Breast epithelium (tissue), 4 donors: Measurements from ENCODE around the gene FRMPD4. TPM values are rescaled to one million over a fixed set of nuclear protein-coding genes. Genes with fewer than 3 reads are reported as not detected.

Experiments used
- DNase-seq, 2 donors: peaks; one replicate each; pipeline ENCODE4 v3.0.0-alpha.2; 2019; ENCODE audit warnings: low spot score in 2 of 2
- H3K27ac ChIP-seq, 2 donors: fragments of 200-600 bp; sonication (generic) in 1 of 2; one replicate each; pipeline ENCODE4 v1.5.1; 2016 to 2019; ENCODE audit warnings: mild to moderate bottlenecking in 1 of 2
- H3K27me3 ChIP-seq, 2 donors: fragments of 200-600 bp; sonication (generic) in 1 of 2; one replicate each; pipeline versions ENCODE4 v1.5.1 to v1.6.0; 2017 to 2019; ENCODE audit warnings: control low read depth in 1 of 2, mild to moderate bottlenecking in 1 of 2
- H3K36me3 ChIP-seq: fragments of 200-600 bp; one replicate; pipeline ENCODE4 v1.5.1; 2019
- H3K4me1 ChIP-seq, 2 donors: fragments of 200-600 bp; sonication (generic); one replicate each; pipeline ENCODE4 v1.5.1; 2016 to 2019; ENCODE audit warnings: control low read depth in 1 of 2
- H3K4me3 ChIP-seq, 3 donors: fragments of 200-600 bp; sonication (generic); 1 replicate in 2 of 3; 2 replicates in 1 of 3; pipeline ENCODE4 v1.5.1; 2016 to 2019; ENCODE audit warnings: mild to moderate bottlenecking in 3 of 3, moderate library complexity in 2 of 3
- H3K9me3 ChIP-seq, 2 donors: fragments of 200-600 bp; sonication (generic) in 1 of 2; one replicate each; pipeline ENCODE4 v1.5.1; 2016 to 2019; ENCODE audit warnings: control low read depth in 1 of 2
- POLR2A ChIP-seq: fragments of 450-650 bp; IDR thresholded peaks from one replicate; pipeline ENCODE4 v1.6.1; 2016; ENCODE audit warnings: antibody characterized with exemption, mild to moderate bottlenecking, moderate library complexity
- POLR2AphosphoS5 ChIP-seq, 3 donors: sonication (generic); formaldehyde crosslinking; IDR thresholded peaks; one replicate each; pipeline ENCODE4 v1.6.1; 2017; ENCODE audit warnings: antibody characterized with exemption in 3 of 3
- intact Hi-C: fragments of 100-400 bp; cut with DNase I; formaldehyde crosslinking; loops from one replicate; pipeline ENCODE4 v1.15.1; 2023; ENCODE audit warnings: low total_unique reads
- total RNA-seq, 3 donors: library from RNA; depleted of rRNA; stranded (reverse); fragments of >200 nt; gene quantifications; one replicate each; pipeline ENCODE4 v1.1.0, GENCODE V29; 2016
- TF ChIP-seq, protein P1 (sequence below), 3 donors: fragments of 450-650 bp; IDR thresholded peaks; one replicate each; pipeline ENCODE4 v1.5.1; 2016 to 2017; ENCODE audit warnings: antibody characterized with exemption in 3 of 3, mild to moderate bottlenecking in 3 of 3, moderate library complexity in 3 of 3

The FRMPD4 gene
- total RNA-seq, 3 donors from 2014 or later = under 0.01 TPM

DNA sequence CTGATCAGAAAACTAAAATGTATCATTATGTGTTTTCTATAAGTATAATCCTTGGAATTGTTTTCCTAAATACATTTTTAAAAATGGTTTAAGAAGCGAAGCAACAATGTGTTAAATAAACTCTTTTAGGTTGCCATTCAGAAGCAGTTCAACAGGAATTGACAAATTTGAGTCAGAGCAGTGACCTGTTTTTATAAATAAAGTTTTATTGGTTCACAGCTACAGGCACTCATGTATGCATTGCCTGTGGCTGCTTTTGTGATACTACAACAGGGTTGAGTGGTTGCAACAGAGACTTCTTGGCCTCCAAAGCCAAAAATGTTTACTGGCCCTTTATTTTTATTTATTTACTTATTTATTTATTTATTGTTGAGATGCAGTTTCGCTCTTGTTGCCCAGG, 99.5 kb downstream of the FRMPD4 start:
- no peak overlapping the region for H3K27ac ChIP-seq
- H3K27me3 ChIP-seq = no peaks in the 10 kb centered on the region
- H3K9me3 ChIP-seq = no peaks in the 10 kb centered on the region
- DNase-seq = no peak
- no peak overlapping the region for H3K4me3 ChIP-seq
- no peaks in the 10 kb centered on the region for H3K36me3 ChIP-seq
- TF ChIP-seq POLR2AphosphoS5 (IDR thresholded peaks at IDR 0.05) = no peak
- no peak for TF ChIP-seq POLR2A
- TF ChIP-seq, protein P1, sequence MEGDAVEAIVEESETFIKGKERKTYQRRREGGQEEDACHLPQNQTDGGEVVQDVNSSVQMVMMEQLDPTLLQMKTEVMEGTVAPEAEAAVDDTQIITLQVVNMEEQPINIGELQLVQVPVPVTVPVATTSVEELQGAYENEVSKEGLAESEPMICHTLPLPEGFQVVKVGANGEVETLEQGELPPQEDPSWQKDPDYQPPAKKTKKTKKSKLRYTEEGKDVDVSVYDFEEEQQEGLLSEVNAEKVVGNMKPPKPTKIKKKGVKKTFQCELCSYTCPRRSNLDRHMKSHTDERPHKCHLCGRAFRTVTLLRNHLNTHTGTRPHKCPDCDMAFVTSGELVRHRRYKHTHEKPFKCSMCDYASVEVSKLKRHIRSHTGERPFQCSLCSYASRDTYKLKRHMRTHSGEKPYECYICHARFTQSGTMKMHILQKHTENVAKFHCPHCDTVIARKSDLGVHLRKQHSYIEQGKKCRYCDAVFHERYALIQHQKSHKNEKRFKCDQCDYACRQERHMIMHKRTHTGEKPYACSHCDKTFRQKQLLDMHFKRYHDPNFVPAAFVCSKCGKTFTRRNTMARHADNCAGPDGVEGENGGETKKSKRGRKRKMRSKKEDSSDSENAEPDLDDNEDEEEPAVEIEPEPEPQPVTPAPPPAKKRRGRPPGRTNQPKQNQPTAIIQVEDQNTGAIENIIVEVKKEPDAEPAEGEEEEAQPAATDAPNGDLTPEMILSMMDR (IDR thresholded peaks at IDR 0.05) = no peak
- intact Hi-C loops = no loop called here
- H3K4me1 ChIP-seq = no peaks in the 10 kb centered on the region

DNA sequence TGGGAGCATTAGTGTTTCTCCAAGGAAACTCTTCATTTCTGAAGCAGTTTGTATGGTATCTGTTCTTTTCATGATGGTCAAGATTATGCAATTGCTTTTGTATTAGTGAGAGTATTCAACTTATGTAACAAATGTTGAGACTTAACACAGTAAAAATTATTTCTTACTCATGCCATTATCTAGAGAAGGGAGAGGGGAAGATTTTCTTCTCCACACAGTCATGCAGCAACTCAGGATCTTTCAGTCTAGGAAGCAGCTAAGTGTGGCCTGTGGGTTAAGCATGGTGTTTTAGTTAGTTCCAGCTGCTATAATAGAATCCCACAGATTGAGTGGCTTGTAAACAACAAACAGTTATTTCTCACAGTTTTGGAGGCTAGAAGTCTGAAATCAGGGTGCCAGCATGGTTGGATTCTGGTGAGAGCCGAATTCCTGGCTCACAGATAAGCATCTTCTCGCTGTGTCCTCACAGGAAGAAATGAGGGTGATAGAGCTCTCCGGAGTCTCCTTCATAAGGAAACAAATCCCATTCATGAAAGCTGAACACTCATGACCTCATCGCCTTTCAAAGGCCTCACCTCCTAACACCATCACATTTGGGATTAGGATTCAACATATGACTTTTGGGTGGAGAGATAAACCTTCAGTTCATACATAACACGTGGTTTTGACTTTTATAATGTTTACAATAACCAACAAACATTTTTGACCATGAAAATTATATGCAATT, 101.2 kb downstream of the FRMPD4 start:
- Histone ChIP-seq H3K27me3 (no peaks in the 10 kb centered on the region), H3K9me3 (no peaks in the 10 kb centered on the region), H3K4me1 (no peaks in the 10 kb centered on the region), H3K4me3 (no peak overlapping the region), H3K36me3 (no peaks in the 10 kb centered on the region), H3K27ac (no peak overlapping the region)
- intact Hi-C loops = no loop called here
- no peak for DNase-seq
- TF ChIP-seq POLR2A (no peak), POLR2AphosphoS5 (IDR thresholded peaks at IDR 0.05) (no peak)
- TF ChIP-seq, protein P1 (IDR thresholded peaks at IDR 0.05) = no peak

DNA sequence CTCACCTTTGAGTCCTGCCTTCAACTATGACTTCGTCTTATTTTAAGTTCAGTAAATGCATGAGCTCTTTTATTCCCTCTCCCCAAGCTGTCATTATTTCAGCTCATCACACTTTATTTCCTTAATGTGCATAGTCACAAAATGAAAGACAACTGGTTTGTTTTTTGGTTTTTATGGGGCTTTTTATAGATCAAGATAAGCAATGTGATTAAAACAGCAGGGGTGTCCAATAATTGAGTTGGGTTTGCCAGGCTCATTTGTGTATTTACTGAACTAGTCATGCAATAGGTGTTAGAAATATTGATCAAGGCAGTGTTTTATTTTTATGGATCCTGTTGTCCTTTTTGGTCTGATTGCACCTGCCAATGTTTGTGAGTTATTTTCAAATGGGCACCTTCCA, 102.2 kb downstream of the FRMPD4 start:
- no peak overlapping the region for H3K4me3 ChIP-seq
- intact Hi-C loops = no loop called here
- no peak overlapping the region for H3K27ac ChIP-seq
- H3K27me3 ChIP-seq = no peaks in the 10 kb centered on the region
- no peak for TF ChIP-seq POLR2A
- TF ChIP-seq, protein P1 (IDR thresholded peaks at IDR 0.05) = no peak
- no peak for TF ChIP-seq POLR2AphosphoS5 (IDR thresholded peaks at IDR 0.05)
- DNase-seq = no peak
- no peaks in the 10 kb centered on the region for H3K4me1 ChIP-seq
- H3K36me3 ChIP-seq = no peaks in the 10 kb centered on the region
- no peaks in the 10 kb centered on the region for H3K9me3 ChIP-seq

DNA sequence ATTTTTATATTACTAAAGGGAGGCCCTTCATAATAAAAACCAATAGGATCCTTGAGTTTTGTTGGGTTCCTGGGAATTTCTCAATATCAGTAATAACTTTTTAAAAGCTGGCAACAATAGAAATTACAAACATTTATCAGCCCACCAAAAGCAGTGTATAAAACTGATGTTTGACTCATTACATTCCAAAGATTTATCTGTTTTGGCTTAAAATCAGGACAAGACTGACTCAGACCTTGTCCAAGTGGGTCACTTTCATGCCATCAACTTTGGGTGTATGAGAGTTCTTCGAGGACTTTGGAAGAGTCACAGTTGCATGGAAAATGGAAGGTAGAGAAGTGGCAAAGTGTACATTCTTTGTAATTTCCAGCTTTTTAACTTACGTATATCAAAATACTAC, 102.8 kb downstream of the FRMPD4 start:
- no peaks in the 10 kb centered on the region for H3K4me1 ChIP-seq
- intact Hi-C loops = no loop called here
- no peaks in the 10 kb centered on the region for H3K36me3 ChIP-seq
- no peak overlapping the region for H3K4me3 ChIP-seq
- no peak for DNase-seq
- no peaks in the 10 kb centered on the region for H3K27me3 ChIP-seq
- H3K27ac ChIP-seq = no peak overlapping the region
- TF ChIP-seq, protein P1 (IDR thresholded peaks at IDR 0.05) = no peak
- TF ChIP-seq POLR2A (no peak), POLR2AphosphoS5 (IDR thresholded peaks at IDR 0.05) (no peak)
- no peaks in the 10 kb centered on the region for H3K9me3 ChIP-seq

DNA sequence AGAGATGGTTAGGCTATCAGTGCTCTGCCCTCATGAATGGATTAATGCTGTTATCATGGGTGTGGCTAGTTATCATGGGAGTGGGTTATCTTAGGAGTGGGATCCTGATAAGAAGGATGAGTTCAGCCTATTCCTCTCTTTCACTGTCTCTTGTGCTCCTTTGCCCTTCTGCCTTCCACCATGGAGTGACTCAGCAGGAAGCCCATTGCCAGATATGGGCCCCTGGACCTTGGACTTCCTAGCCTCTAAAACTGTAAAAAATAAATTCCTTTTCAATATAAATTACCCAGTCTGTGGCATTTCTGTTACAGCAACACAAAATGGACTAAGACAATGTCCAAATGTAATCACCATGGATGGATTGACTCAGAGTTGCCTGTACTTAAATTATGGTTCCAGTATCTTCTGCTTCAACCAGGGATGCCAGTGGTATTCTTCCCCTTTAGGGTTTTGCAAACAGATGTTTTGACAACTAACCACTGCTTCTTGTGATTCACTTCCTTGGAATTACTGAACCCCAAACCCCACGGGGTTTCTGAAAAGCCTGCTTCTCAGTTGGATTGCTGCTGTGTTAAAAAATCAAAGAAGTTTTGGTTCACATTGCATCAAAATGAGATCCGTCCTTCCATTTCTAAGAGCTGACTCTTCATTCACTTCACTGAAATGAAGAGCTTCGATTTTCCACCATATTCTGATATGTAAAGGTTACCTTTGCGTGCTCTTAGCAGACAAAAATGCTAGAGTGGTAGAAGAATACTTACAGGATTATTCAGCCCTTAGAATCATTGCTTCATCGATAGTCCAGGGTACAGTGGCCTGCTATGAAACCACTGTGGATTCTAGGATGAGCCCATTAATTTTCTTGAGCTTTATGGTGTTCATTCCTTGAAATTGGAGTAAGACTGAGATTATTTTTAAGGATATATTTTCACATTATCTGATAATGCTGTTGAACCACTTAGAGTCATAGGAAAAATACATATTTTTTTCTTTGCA, 107.7 kb downstream of the FRMPD4 start:
- Histone ChIP-seq H3K9me3 (no peaks in the 10 kb centered on the region), H3K4me1 (no peaks in the 10 kb centered on the region), H3K36me3 (no peaks in the 10 kb centered on the region), H3K27ac (no peak overlapping the region), H3K27me3 (no peaks in the 10 kb centered on the region), H3K4me3 (no peak overlapping the region)
- DNase-seq = no peak
- intact Hi-C loops = no loop called here
- TF ChIP-seq, protein P1 (IDR thresholded peaks at IDR 0.05) = no peak
- TF ChIP-seq POLR2A (no peak), POLR2AphosphoS5 (IDR thresholded peaks at IDR 0.05) (no peak)
